Neural progenitor cell (in vitro differentiated cells): Measurements from ENCODE around the gene BAG5. TPM values are rescaled to one million over a fixed set of nuclear protein-coding genes. Genes with fewer than 3 reads are reported as not detected.
"Not testable (repeated sequence)": the region's sequence is repeated elsewhere in the genome, so short reads cannot be mapped to it uniquely, and the experiment has no call there.

ENCODE experiments used
- DNase-seq: peaks from one replicate; pipeline ENCODE4 v3.0.0-alpha.2; 2016; ENCODE audit warnings: low spot score
- H2AFZ ChIP-seq: fragments of 200-600 bp; sonication (generic); replicated peaks from 2 replicates; pipeline ENCODE4 v1.6.1; 2016; ENCODE audit warnings: antibody characterized with exemption
- H3F3A ChIP-seq: fragments of 200-600 bp; sonication (generic); 2 replicates; pipeline ENCODE4 v1.6.1; 2016; ENCODE audit warnings: antibody characterized with exemption, low read depth
- H3K27ac ChIP-seq: fragments of 200-600 bp; sonication (generic); 2 replicates; pipeline ENCODE4 v1.5.1; 2016; ENCODE audit warnings: mild to moderate bottlenecking
- H3K27me3 ChIP-seq: fragments of 200-600 bp; sonication (generic); 2 replicates; pipeline ENCODE4 v1.6.1; 2016; ENCODE audit warnings: mild to moderate bottlenecking, moderate library complexity
- H3K36me3 ChIP-seq: fragments of 200-600 bp; sonication (generic); 2 replicates; pipeline ENCODE4 v1.5.1; 2016
- H3K4me1 ChIP-seq: fragments of 200-600 bp; sonication (generic); 2 replicates; pipeline ENCODE4 v1.6.1; 2016; ENCODE audit warnings: mixed run types
- H3K4me2 ChIP-seq: fragments of 200-600 bp; sonication (generic); 2 replicates; pipeline ENCODE4 v1.6.1; 2016
- H3K4me3 ChIP-seq: fragments of 200-600 bp; sonication (generic); 2 replicates; pipeline ENCODE4 v1.5.1; 2016
- H3K79me2 ChIP-seq: fragments of 200-600 bp; sonication (generic); 2 replicates; pipeline ENCODE4 v1.6.1; 2016; ENCODE audit warnings: low read depth
- H3K9ac ChIP-seq: fragments of 200-600 bp; sonication (generic); 2 replicates; pipeline ENCODE4 v1.6.1; 2016
- H3K9me3 ChIP-seq: fragments of 200-600 bp; sonication (generic); 2 replicates; pipeline ENCODE4 v1.5.1; 2016; ENCODE audit warnings: low read depth
- H4K20me1 ChIP-seq: fragments of 200-600 bp; sonication (generic); 2 replicates; pipeline ENCODE4 v1.6.1; 2016; ENCODE audit warnings: low read depth
- H3K27ac Mint-ChIP-seq: 3 replicates; pipeline ENCODE4 v1.8.0; 2021; ENCODE audit warnings: mixed read lengths
- H3K27me3 Mint-ChIP-seq: 2 replicates; pipeline ENCODE4 v1.8.0; 2022; ENCODE audit warnings: low read depth, mild to moderate bottlenecking, inconsistent platforms, moderate library complexity, mixed read lengths; ENCODE audit not compliant: insufficient read depth
- H3K36me3 Mint-ChIP-seq: 3 replicates; pipeline ENCODE4 v1.8.0; 2021; ENCODE audit warnings: mixed read lengths
- H3K4me1 Mint-ChIP-seq: 3 replicates; pipeline ENCODE4 v1.8.0; 2021; ENCODE audit warnings: mixed read lengths
- H3K4me3 Mint-ChIP-seq: 3 replicates; pipeline ENCODE4 v1.8.0; 2021; ENCODE audit warnings: mild to moderate bottlenecking, moderate library complexity, mixed read lengths
- H3K9me3 Mint-ChIP-seq: 3 replicates; pipeline ENCODE4 v1.8.0; 2020; ENCODE audit warnings: mixed read lengths
- EZH2 ChIP-seq: fragments of 200-600 bp; sonication (generic); IDR thresholded peaks from 2 replicates; pipeline ENCODE4 v1.6.1; 2017; ENCODE audit warnings: antibody characterized with exemption, mild to moderate bottlenecking, moderate library complexity
- EZH2phosphoT487 ChIP-seq: fragments of 200-600 bp; sonication (generic); IDR thresholded peaks from 2 replicates; pipeline ENCODE4 v1.6.1; 2017; ENCODE audit warnings: antibody characterized with exemption
- total RNA-seq: library from RNA; depleted of rRNA; stranded (reverse); fragments of >200 nt; gene quantifications from 2 replicates; pipeline ENCODE4 v1.2.3, GENCODE V29; 2015; ENCODE audit warnings: low replicate concordance
- TF ChIP-seq, protein P1 (sequence below): fragments of 200-600 bp; sonication (generic); IDR thresholded peaks from 2 replicates; pipeline ENCODE4 v1.5.1; 2017; ENCODE audit warnings: antibody characterized with exemption, mild to moderate bottlenecking

The BAG5 gene, protein sequence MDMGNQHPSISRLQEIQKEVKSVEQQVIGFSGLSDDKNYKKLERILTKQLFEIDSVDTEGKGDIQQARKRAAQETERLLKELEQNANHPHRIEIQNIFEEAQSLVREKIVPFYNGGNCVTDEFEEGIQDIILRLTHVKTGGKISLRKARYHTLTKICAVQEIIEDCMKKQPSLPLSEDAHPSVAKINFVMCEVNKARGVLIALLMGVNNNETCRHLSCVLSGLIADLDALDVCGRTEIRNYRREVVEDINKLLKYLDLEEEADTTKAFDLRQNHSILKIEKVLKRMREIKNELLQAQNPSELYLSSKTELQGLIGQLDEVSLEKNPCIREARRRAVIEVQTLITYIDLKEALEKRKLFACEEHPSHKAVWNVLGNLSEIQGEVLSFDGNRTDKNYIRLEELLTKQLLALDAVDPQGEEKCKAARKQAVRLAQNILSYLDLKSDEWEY
- 19.4 and 59.9 TPM in 2 replicates for total RNA-seq

DNA sequence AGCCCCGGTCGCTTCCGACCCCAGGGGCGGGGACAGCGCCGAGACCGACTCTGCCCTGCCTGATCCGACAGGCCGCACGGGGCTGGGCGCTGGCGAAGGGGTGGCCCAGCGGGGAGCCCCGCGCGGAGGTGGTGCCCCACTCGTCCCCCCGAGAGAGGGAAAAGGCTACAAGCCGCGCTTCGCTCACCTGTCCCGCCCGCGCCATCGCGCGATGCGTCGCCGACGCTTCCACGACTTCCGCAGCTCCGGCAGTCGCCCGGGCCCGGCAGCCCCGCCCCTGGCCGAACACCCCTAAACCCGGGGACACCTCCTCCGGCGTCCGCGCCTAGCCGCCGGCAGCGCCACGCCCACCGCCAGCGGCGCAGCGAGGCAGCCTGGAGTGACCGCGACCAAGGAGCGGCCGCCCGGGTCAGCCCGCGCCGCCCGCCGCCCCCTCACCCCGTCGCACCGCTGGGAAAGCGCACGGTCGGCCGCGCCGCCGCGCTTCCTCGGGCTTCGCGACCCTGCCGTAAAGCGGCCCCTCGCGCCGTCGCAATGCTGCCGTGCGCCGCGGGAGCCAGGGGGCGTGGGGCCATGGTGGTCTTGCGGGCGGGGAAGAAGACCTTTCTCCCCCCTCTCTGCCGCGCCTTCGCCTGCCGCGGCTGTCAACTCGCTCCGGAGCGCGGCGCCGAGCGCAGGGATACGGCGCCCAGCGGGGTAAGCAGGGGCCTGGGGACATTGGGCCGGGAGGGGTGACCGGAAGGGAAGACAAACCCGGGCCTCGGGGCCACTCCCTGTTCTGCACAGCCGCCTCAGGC, at the start of gene BAG5, which contains the start of gene COA8:
Gene BAG5, minus strand, starts transcription at position 229 of the 797 bp plus-strand sequence. CDS start 1,493 bp downstream, outside the sequence.
Gene COA8, plus strand, starts transcription at position 532 of the 797 bp plus-strand sequence. Its CDS starts 42 bp downstream, at position 574.
- Histone ChIP-seq H3K36me3 (peaks cover 8% of the 10 kb centered on the region), H3K27me3 (no peaks in the 10 kb centered on the region), H4K20me1 (peaks cover 53% of the 10 kb centered on the region), H3K4me1 (peaks cover 16% of the 10 kb centered on the region), H3K79me2 (peaks cover 95% of the 10 kb centered on the region), H3K9ac (peak within 1 kb of the TSS; percentile 94), H3F3A (peaks cover 33% of the 10 kb centered on the region), H2AFZ (peak within 1 kb of the TSS; percentile 84), H3K27ac (peak within 1 kb of the TSS; percentile 99), H3K9me3 (no peaks in the 10 kb centered on the region), H3K4me2 (peak within 1 kb of the TSS; percentile 96), H3K4me3 (peak within 1 kb of the TSS; percentile 97)
- TF ChIP-seq EZH2 (no peak), EZH2phosphoT487 (no peak)
- TF ChIP-seq, protein P1, sequence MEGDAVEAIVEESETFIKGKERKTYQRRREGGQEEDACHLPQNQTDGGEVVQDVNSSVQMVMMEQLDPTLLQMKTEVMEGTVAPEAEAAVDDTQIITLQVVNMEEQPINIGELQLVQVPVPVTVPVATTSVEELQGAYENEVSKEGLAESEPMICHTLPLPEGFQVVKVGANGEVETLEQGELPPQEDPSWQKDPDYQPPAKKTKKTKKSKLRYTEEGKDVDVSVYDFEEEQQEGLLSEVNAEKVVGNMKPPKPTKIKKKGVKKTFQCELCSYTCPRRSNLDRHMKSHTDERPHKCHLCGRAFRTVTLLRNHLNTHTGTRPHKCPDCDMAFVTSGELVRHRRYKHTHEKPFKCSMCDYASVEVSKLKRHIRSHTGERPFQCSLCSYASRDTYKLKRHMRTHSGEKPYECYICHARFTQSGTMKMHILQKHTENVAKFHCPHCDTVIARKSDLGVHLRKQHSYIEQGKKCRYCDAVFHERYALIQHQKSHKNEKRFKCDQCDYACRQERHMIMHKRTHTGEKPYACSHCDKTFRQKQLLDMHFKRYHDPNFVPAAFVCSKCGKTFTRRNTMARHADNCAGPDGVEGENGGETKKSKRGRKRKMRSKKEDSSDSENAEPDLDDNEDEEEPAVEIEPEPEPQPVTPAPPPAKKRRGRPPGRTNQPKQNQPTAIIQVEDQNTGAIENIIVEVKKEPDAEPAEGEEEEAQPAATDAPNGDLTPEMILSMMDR, result no peak
- H3K9me3 Mint-ChIP-seq, result no peaks in the 10 kb centered on the region
- peak within 1 kb of the TSS; percentile 95 for H3K4me3 Mint-ChIP-seq
- peak; percentile 96 for DNase-seq
- H3K4me1 Mint-ChIP-seq, result peaks cover 43% of the 10 kb centered on the region
- H3K27me3 Mint-ChIP-seq, result no peaks in the 10 kb centered on the region
- peaks cover 13% of the 10 kb centered on the region for H3K36me3 Mint-ChIP-seq
- peak within 1 kb of the TSS; percentile 95 for H3K27ac Mint-ChIP-seq

- Histone ChIP-seq H3K4me1 (peaks cover 4% of the 10 kb centered on the region), H3F3A (peaks cover 7% of the 10 kb centered on the region), H3K4me2 (no peak overlapping the region), H3K4me3 (no peak overlapping the region), H2AFZ (no peak overlapping the region), H4K20me1 (no peaks in the 10 kb centered on the region), H3K36me3 (no peaks in the 10 kb centered on the region), H3K27ac (no peak overlapping the region), H3K9ac (no peak overlapping the region), H3K27me3 (peaks cover 25% of the 10 kb centered on the region), H3K79me2 (no peaks in the 10 kb centered on the region), H3K9me3 (no peaks in the 10 kb centered on the region)
- TF ChIP-seq EZH2 (no peak), EZH2phosphoT487 (no peak)
- TF ChIP-seq, protein P1, result no peak
- H3K27me3 Mint-ChIP-seq, result peaks cover 24% of the 10 kb centered on the region
- no peak overlapping the region for H3K27ac Mint-ChIP-seq
- DNase-seq, result no peak
- peaks cover 18% of the 10 kb centered on the region for H3K4me1 Mint-ChIP-seq
- H3K9me3 Mint-ChIP-seq, result peaks cover 17% of the 10 kb centered on the region
- peaks cover 8% of the 10 kb centered on the region for H3K36me3 Mint-ChIP-seq
- no peak overlapping the region for H3K4me3 Mint-ChIP-seq
Observed at GRCh38 chr14:103611215-103611614, 48.8 kb upstream of the BAG5 start.

- H3K27ac Mint-ChIP-seq, H3K79me2 ChIP-seq, H3K36me3 Mint-ChIP-seq, H3K27ac ChIP-seq, H3K9ac ChIP-seq, H3K9me3 ChIP-seq, H3F3A ChIP-seq, H3K36me3 ChIP-seq, DNase-seq, H3K4me1 ChIP-seq, H2AFZ ChIP-seq, H3K4me3 Mint-ChIP-seq, H3K4me2 ChIP-seq, H4K20me1 ChIP-seq, H3K4me3 ChIP-seq: not testable (repeated sequence)
- Mint-ChIP-seq H3K27me3 (peaks cover 19% of the 10 kb centered on the region), H3K4me1 (peaks cover 16% of the 10 kb centered on the region), H3K9me3 (peaks cover 15% of the 10 kb centered on the region)
- peaks cover 25% of the 10 kb centered on the region for H3K27me3 ChIP-seq
Observed at GRCh38 chr14:103609081-103609480, 46.6 kb upstream of the BAG5 start.
